ENCODE results near the gene TPSAB1.

DNA sequence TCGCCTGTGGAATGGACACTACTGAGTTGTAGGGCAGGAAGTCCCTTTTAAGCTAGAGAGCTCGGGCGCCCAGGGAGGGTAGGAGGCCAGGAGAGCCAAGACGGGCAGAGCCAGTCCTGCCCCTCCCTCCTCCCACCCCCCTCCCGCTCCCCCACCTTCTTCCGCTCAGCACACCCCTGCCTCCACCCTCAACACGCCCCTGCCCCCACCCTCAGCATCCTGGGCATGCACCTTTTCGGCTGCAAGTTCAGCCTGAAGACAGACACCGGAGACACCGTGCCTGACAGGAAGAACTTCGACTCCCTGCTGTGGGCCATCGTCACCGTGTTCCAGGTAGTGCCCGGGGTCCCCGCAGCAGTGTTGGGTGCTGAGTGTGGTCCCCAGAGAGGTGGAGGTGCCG, 33.7 kb upstream of the TPSAB1 start:
- no peak for TF ChIP-seq CTCF (IDR thresholded peaks at IDR 0.05; ENCODE audit: insufficient read depth, low read length)
- TF ChIP-seq, protein P1, sequence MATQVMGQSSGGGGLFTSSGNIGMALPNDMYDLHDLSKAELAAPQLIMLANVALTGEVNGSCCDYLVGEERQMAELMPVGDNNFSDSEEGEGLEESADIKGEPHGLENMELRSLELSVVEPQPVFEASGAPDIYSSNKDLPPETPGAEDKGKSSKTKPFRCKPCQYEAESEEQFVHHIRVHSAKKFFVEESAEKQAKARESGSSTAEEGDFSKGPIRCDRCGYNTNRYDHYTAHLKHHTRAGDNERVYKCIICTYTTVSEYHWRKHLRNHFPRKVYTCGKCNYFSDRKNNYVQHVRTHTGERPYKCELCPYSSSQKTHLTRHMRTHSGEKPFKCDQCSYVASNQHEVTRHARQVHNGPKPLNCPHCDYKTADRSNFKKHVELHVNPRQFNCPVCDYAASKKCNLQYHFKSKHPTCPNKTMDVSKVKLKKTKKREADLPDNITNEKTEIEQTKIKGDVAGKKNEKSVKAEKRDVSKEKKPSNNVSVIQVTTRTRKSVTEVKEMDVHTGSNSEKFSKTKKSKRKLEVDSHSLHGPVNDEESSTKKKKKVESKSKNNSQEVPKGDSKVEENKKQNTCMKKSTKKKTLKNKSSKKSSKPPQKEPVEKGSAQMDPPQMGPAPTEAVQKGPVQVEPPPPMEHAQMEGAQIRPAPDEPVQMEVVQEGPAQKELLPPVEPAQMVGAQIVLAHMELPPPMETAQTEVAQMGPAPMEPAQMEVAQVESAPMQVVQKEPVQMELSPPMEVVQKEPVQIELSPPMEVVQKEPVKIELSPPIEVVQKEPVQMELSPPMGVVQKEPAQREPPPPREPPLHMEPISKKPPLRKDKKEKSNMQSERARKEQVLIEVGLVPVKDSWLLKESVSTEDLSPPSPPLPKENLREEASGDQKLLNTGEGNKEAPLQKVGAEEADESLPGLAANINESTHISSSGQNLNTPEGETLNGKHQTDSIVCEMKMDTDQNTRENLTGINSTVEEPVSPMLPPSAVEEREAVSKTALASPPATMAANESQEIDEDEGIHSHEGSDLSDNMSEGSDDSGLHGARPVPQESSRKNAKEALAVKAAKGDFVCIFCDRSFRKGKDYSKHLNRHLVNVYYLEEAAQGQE (IDR thresholded peaks at IDR 0.05; ENCODE audit: insufficient replicate concordance, low read depth), result no peak
- TF ChIP-seq SPI1 (IDR thresholded peaks at IDR 0.05; ENCODE audit: borderline replicate concordance, low read depth), result no peak

Measured in HL-60 (cell line).